HG03060 (cell line): Measurements from ENCODE around the gene TMEM184B.

Experiments
- ATAC-seq: cut with Tn5 transposase; IDR thresholded peaks from one replicate; pipeline ENCODE4 v1.9.1; 2021; ENCODE audit warnings: low read depth, moderate number of reproducible peaks; ENCODE audit not compliant: unreplicated experiment

Gene TMEM184B

GRCh38 chr22:38282397-38282796 lies 9.6 kb upstream of the TMEM184B start:
- no peak for ATAC-seq

- ATAC-seq: no peak
Measured at GRCh38 chr22:38276166-38276565, 3.4 kb upstream of the TMEM184B start.

- ATAC-seq: no peak
Measured at GRCh38 chr22:38273135-38273826, 471 bp upstream of the TMEM184B start.

GRCh38 chr22:38271927-38272372 lies 860 bp downstream of the TMEM184B start:
- ATAC-seq: no peak

- no peak for ATAC-seq
Measured at GRCh38 chr22:38271101-38271500, 1.7 kb downstream of the TMEM184B start.

GRCh38 chr22:38270091-38270992 lies 2.5 kb downstream of the TMEM184B start:
- ATAC-seq: no peak

- ATAC-seq: no peak
Measured at GRCh38 chr22:38269466-38269865, 3.3 kb downstream of the TMEM184B start.

- no peak for ATAC-seq
Measured at GRCh38 chr22:38267086-38267485, 5.7 kb downstream of the TMEM184B start.

- no peak for ATAC-seq
Measured at GRCh38 chr22:38266120-38266519, 6.7 kb downstream of the TMEM184B start.

- ATAC-seq: no peak
Measured at GRCh38 chr22:38264322-38264843, 8.4 kb downstream of the TMEM184B start.

GRCh38 chr22:38262051-38262795 lies 10.6 kb downstream of the TMEM184B start:
- no peak for ATAC-seq

GRCh38 chr22:38260761-38261681 lies 11.8 kb downstream of the TMEM184B start:
- no peak for ATAC-seq

GRCh38 chr22:38259370-38259769 lies 13.4 kb downstream of the TMEM184B start:
- ATAC-seq: no peak

- no peak for ATAC-seq
Measured at GRCh38 chr22:38258895-38259294, 13.9 kb downstream of the TMEM184B start.

GRCh38 chr22:38257650-38258250 lies 15.1 kb downstream of the TMEM184B start:
- ATAC-seq: no peak

GRCh38 chr22:38257181-38257580 lies 15.6 kb downstream of the TMEM184B start:
- ATAC-seq: no peak

GRCh38 chr22:38255697-38256096 lies 17.1 kb downstream of the TMEM184B start:
- no peak for ATAC-seq

- no peak for ATAC-seq
Measured at GRCh38 chr22:38251341-38251692, 21.5 kb downstream of the TMEM184B start.

- no peak for ATAC-seq
Measured at GRCh38 chr22:38250643-38251340, 22.0 kb downstream of the TMEM184B start.
